HepG2 (cell line): ENCODE data around the gene KLK11. TPM values are rescaled to one million over a fixed set of nuclear protein-coding genes. Genes with fewer than 3 reads are reported as not detected.

Source experiments
- ATAC-seq: fragments of 200-7000 bp; cut with Tn5 transposase; 3 replicates; pipeline ENCODE4 v1.9.1; 2020; ENCODE audit warnings: mild to moderate bottlenecking, moderate library complexity
- BruUV-seq: library from RNA; stranded (reverse); fragments of 400-500 nt; replicated peaks from 2 replicates; lab custom pipeline; 2021; lab: Mats Ljungman, UMichigan
- CTCF ChIA-PET: fragments of 300-600 bp; formaldehyde crosslinking; extraction: SDS; loops from one replicate; lab custom pipeline; 2021; ENCODE audit warnings: low total read pairs, inconsistent platforms, low intra/inter-chr PET ratio; lab: Yijun Ruan, JAX
- POLR2A ChIA-PET: fragments of 350-600 bp; sonication (Branson Sonifier 250); formaldehyde crosslinking; loops from one replicate; lab custom pipeline; 2020; ENCODE audit warnings: antibody characterized with exemption, inconsistent platforms; lab: Yijun Ruan, JAX
- DNase-seq: peaks from one replicate; pipeline ENCODE4 v3.0.0-alpha.2; 2015; ENCODE audit warnings: low spot score
- FAIRE-seq: peaks from 3 replicates; lab custom pipeline; 2011; peaks lifted over from hg19 to GRCh38; lab: Jason Lieb, UNC
- H2AFZ ChIP-seq: one replicate; pipeline ENCODE4 v1.6.1; 2011; ENCODE audit warnings: low read length, inconsistent platforms
- H3K27ac ChIP-seq: fragments of 300-600 bp; 3 replicates; pipeline ENCODE4 v1.8.0; 2011; ENCODE audit warnings: mixed run types, mild to moderate bottlenecking, mixed read lengths, low read length, inconsistent platforms; ENCODE audit not compliant: insufficient read depth; ENCODE audit errors: extremely low read length
- H3K27me3 ChIP-seq, 2 experiments: fragments of 200-600 bp in 1 of 2; 2 replicates in 1 of 2; 3 replicates in 1 of 2; pipeline versions ENCODE4 v1.6.0 to v1.8.0; 2011; ENCODE audit warnings: low read length in 2 of 2, mild to moderate bottlenecking in 2 of 2, moderate library complexity in 2 of 2, inconsistent platforms in 1 of 2; ENCODE audit not compliant: insufficient read depth in 2 of 2, control insufficient read depth in 1 of 2
- H3K36me3 ChIP-seq, 2 experiments: fragments of 200-600 bp in 1 of 2; replicated peaks in 1 of 2; 2 replicates in 1 of 2; 3 replicates in 1 of 2; pipeline versions ENCODE4 v1.5.1 to v1.8.0; 2011; ENCODE audit warnings: low read length in 2 of 2, inconsistent platforms in 1 of 2; ENCODE audit not compliant: insufficient read depth in 2 of 2, control insufficient read depth in 1 of 2
- H3K4me1 ChIP-seq: 2 replicates; pipeline ENCODE4 v1.5.1; 2012; ENCODE audit warnings: low read length, inconsistent platforms; ENCODE audit not compliant: insufficient read depth
- H3K4me2 ChIP-seq: 2 replicates; pipeline ENCODE4 v1.6.0; 2011; ENCODE audit warnings: low read depth, low read length, inconsistent platforms
- H3K4me3 ChIP-seq, 3 experiments: fragments of 200-600 bp in 1 of 3; sonication (generic), shearing (Covaris generic) in 1 of 3; replicated peaks in 1 of 3; 2 replicates each; pipeline ENCODE4 v1.5.1; 2011 to 2016; ENCODE audit warnings: low read length in 3 of 3, inconsistent platforms in 2 of 3, low read depth in 2 of 3, mild to moderate bottlenecking in 2 of 3, control low read depth in 1 of 3, mixed read lengths in 1 of 3; ENCODE audit not compliant: insufficient read depth in 1 of 3
- H3K79me2 ChIP-seq: one replicate; pipeline ENCODE4 v1.6.1; 2011; ENCODE audit warnings: low read length, inconsistent platforms; ENCODE audit not compliant: insufficient read depth
- H3K9ac ChIP-seq: 2 replicates; pipeline ENCODE4 v1.6.0; 2011; ENCODE audit warnings: mild to moderate bottlenecking, low read depth, low read length, inconsistent platforms; ENCODE audit not compliant: insufficient read depth
- H3K9me3 ChIP-seq: 2 replicates; pipeline ENCODE4 v1.5.1; 2012; ENCODE audit warnings: mild to moderate bottlenecking, low read length
- H4K20me1 ChIP-seq: 2 replicates; pipeline ENCODE4 v1.6.0; 2011; ENCODE audit warnings: inconsistent platforms, mild to moderate bottlenecking, low read length, moderate library complexity; ENCODE audit not compliant: insufficient read depth
- ATF7 ChIP-seq, 2 experiments: fragments of 450-650 bp in 1 of 2; sonication (generic) in 1 of 2; formaldehyde crosslinking in 1 of 2; IDR thresholded peaks; 2 replicates each; pipeline versions ENCODE4 v1.4.0 to v1.6.1; 2016 to 2020; ENCODE audit warnings: antibody characterized with exemption in 1 of 2, mild to moderate bottlenecking in 1 of 2, missing genetic modification reagents in 1 of 2
- CSRNP2 ChIP-seq: sonication (generic); formaldehyde crosslinking; conservative IDR thresholded peaks from 2 replicates; pipeline ENCODE4 v1.8.0; 2022; ENCODE audit warnings: low read depth, missing genetic modification reagents
- E2F5 ChIP-seq: sonication (generic); formaldehyde crosslinking; conservative IDR thresholded peaks from 2 replicates; pipeline ENCODE4 v1.4.0; 2020; ENCODE audit warnings: missing genetic modification reagents
- MAFF ChIP-seq: IDR thresholded peaks from 2 replicates; pipeline ENCODE4 v1.6.1; 2011; ENCODE audit warnings: low read depth, low read length, improper control_type of control experiment
- MAFK ChIP-seq, 2 experiments: IDR thresholded peaks in 1 of 2; conservative IDR thresholded peaks in 1 of 2; 2 replicates each; pipeline ENCODE4 v1.6.1; 2011; ENCODE audit warnings: improper control_type of control experiment in 2 of 2, low read length in 2 of 2
- PITX1 ChIP-seq: sonication (generic); formaldehyde crosslinking; IDR thresholded peaks from 2 replicates; pipeline ENCODE4 v1.5.1; 2020; ENCODE audit warnings: mild to moderate bottlenecking, missing genetic modification reagents
- RAD21 ChIP-seq: fragments of 450-650 bp; formaldehyde crosslinking; IDR thresholded peaks from 2 replicates; pipeline ENCODE4 v1.5.0; 2020; ENCODE audit warnings: mild to moderate bottlenecking
- SALL1 ChIP-seq: sonication (generic); formaldehyde crosslinking; IDR thresholded peaks from 2 replicates; pipeline ENCODE4 v1.8.0; 2022; ENCODE audit warnings: mild to moderate bottlenecking, missing genetic modification reagents
- TOPORS ChIP-seq: sonication (generic); formaldehyde crosslinking; IDR thresholded peaks from 2 replicates; pipeline ENCODE4 v1.8.0; 2023; ENCODE audit warnings: mild to moderate bottlenecking, missing genetic modification reagents
- ZNF264 ChIP-seq: sonication (generic); formaldehyde crosslinking; IDR thresholded peaks from 2 replicates; pipeline ENCODE4 v1.4.0; 2020; ENCODE audit warnings: missing genetic modification reagents
- ZNF383 ChIP-seq: sonication (generic); formaldehyde crosslinking; IDR thresholded peaks from 2 replicates; pipeline ENCODE4 v1.4.0; 2020; ENCODE audit warnings: missing genetic modification reagents, mild to moderate bottlenecking, borderline replicate concordance
- ZSCAN25 ChIP-seq: sonication (generic); formaldehyde crosslinking; IDR thresholded peaks from 2 replicates; pipeline ENCODE4 v1.8.0; 2022; ENCODE audit warnings: mild to moderate bottlenecking, missing genetic modification reagents
- ZUFSP ChIP-seq: sonication (generic); formaldehyde crosslinking; IDR thresholded peaks from 2 replicates; pipeline ENCODE4 v1.9.0; 2021; ENCODE audit warnings: missing genetic modification reagents, mild to moderate bottlenecking, borderline replicate concordance
- WGBS: methylation state at CpG from one replicate; pipeline ENCODE4 v1.1.6; 2017; ENCODE audit warnings: low lambda C conversion rate; 5-methylcytosine and 5-hydroxymethylcytosine counted together
- in situ Hi-C: cut with HindIII; loops from 2 replicates; pipeline ENCODE4 v1.10.0; 2017; ENCODE audit warnings: low pct_unique_long_range_greater_than_20kb; ENCODE audit not compliant: extremely low pct_ligation_motif_present
- intact Hi-C: fragments of 100-400 bp; cut with micrococcal nuclease; formaldehyde crosslinking; loops from one replicate; pipeline ENCODE4 v1.10.0; 2022; ENCODE audit not compliant: unreplicated experiment
- polyA plus RNA-seq, 8 experiments: library from polyadenylated mRNA; depleted of rRNA in 3 of 8; stranded (reverse) in 7 of 8; unstranded in 1 of 8; fragments of >200 nt; fragmentation: Illumina TruSeq in 4 of 8; extraction: Trizol in 4 of 8; gene quantifications; 2 replicates each; pipeline versions ENCODE4 v1.2.1 to v1.2.3, GENCODE V29; 2011 to 2016; ENCODE audit warnings: low read depth in 4 of 8, missing spikeins in 1 of 8, mixed read lengths in 1 of 8; ENCODE audit not compliant: insufficient read depth in 1 of 8
- total RNA-seq, 5 experiments: library from RNA; depleted of rRNA; stranded (reverse); fragments of >200 nt; fragmentation: Illumina TruSeq; extraction: Trizol; gene quantifications; 2 replicates each; pipeline ENCODE4 v1.2.3, GENCODE V29; 2016; ENCODE audit warnings: low read depth in 1 of 5
- TF ChIP-seq, protein P1 (sequence below): fragments of 450-650 bp; IDR thresholded peaks from 2 replicates; pipeline ENCODE4 v1.6.1; 2017

The KLK11 gene
- total and polyA plus RNA-seq, 2 of the 13 experiments (the other 11 are each of a cell fraction or from before 2014, with no cell fraction given) = not detected

- no peaks in the 10 kb centered on the region for H4K20me1 ChIP-seq
- no peak overlapping the region for H3K9ac ChIP-seq
- no TSS peak for BruUV-seq
- in situ Hi-C loops = no loop called here
- DNase-seq (no peak), FAIRE-seq (no peak)
- H2AFZ ChIP-seq = no peak overlapping the region
- no peaks in the 10 kb centered on the region for H3K27me3 ChIP-seq
- H3K36me3 ChIP-seq = no peaks in the 10 kb centered on the region
- TF ChIP-seq MAFF (peak; percentile 79), ATF7 (IDR thresholded peaks at IDR 0.05) (peak; percentile 41), ATF7 (CRISPR knock-in tag; IDR thresholded peaks at IDR 0.05) (no peak), SALL1 (CRISPR knock-in tag) (no peak), MAFK (conservative IDR thresholded peaks at IDR 0.05 in 1 of 2, IDR thresholded peaks at IDR 0.05 in 1 of 2; ENCODE audit: low read length in 2 of 2) (peak; percentile 81 to 89), ZUFSP (CRISPR knock-in tag) (no peak)
- TF ChIP-seq, all 625 proteins: peak for 3
- Histone ChIP-seq H3K4me3 (no peak overlapping the region), H3K9me3 (no peaks in the 10 kb centered on the region), H3K4me2 (no peak overlapping the region), H3K27ac (no peak overlapping the region), H3K4me1 (no peaks in the 10 kb centered on the region), H3K79me2 (no peaks in the 10 kb centered on the region)
- intact Hi-C loops = no loop called here
- POLR2A ChIA-PET = no interaction called here
- no peak for ATAC-seq
- WGBS = 48% methylated on average over 11 of the region's 11 CpGs
- CTCF ChIA-PET = no interaction called here
Observed at GRCh38 chr19:51044327-51044726, 17.9 kb upstream of the KLK11 start.

DNA sequence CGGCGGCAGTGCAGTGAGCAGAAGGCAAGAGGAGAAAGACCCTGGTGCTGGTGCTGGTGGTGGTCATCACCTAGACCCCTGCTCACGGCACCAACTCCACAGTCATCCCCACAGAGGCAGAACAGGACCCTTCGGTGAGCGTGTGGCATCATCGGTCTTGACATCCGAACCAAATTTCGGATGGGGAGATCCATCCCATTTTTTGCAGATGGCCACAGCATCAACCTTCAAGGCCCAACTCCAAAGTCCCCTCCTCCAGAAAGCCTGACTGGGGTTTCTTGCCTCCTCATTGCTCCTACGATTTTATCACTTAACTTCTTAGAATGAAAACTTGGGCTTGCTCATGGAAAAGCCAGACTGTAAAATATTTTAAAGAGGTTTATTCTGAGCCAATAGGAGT lies 17.1 kb upstream of the KLK11 start:
- FAIRE-seq (no peak), ATAC-seq (no peak), DNase-seq (no peak)
- no peaks in the 10 kb centered on the region for H3K27me3 ChIP-seq
- H3K9ac ChIP-seq = no peak overlapping the region
- 10% methylated on average over 6 of the region's 9 CpGs for WGBS
- H2AFZ ChIP-seq = no peak overlapping the region
- H3K27ac ChIP-seq = no peak overlapping the region
- no peaks in the 10 kb centered on the region for H3K4me1 ChIP-seq
- no peak overlapping the region for H3K4me3 ChIP-seq
- no peak overlapping the region for H3K4me2 ChIP-seq
- no peaks in the 10 kb centered on the region for H4K20me1 ChIP-seq
- in situ Hi-C loops = no loop called here
- no TSS peak for BruUV-seq
- H3K79me2 ChIP-seq = no peaks in the 10 kb centered on the region
- intact Hi-C loops = no loop called here
- ChIA-PET POLR2A (no interaction called here), CTCF (no interaction called here)
- no peaks in the 10 kb centered on the region for H3K9me3 ChIP-seq
- H3K36me3 ChIP-seq = no peaks in the 10 kb centered on the region
- TF ChIP-seq TOPORS (CRISPR knock-in tag) (no peak), ZSCAN25 (no peak), PITX1 (CRISPR knock-in tag) (no peak), RAD21 (CRISPR knock-in tag) (no peak), E2F5 (CRISPR knock-in tag) (no peak), CSRNP2 (CRISPR knock-in tag) (no peak), ZNF383 (CRISPR knock-in tag) (no peak), ZNF264 (CRISPR knock-in tag) (no peak)
- TF ChIP-seq, protein P1, sequence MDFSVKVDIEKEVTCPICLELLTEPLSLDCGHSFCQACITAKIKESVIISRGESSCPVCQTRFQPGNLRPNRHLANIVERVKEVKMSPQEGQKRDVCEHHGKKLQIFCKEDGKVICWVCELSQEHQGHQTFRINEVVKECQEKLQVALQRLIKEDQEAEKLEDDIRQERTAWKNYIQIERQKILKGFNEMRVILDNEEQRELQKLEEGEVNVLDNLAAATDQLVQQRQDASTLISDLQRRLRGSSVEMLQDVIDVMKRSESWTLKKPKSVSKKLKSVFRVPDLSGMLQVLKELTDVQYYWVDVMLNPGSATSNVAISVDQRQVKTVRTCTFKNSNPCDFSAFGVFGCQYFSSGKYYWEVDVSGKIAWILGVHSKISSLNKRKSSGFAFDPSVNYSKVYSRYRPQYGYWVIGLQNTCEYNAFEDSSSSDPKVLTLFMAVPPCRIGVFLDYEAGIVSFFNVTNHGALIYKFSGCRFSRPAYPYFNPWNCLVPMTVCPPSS = no peak
